ENCODE data around the gene ATP5ME.

DNA sequence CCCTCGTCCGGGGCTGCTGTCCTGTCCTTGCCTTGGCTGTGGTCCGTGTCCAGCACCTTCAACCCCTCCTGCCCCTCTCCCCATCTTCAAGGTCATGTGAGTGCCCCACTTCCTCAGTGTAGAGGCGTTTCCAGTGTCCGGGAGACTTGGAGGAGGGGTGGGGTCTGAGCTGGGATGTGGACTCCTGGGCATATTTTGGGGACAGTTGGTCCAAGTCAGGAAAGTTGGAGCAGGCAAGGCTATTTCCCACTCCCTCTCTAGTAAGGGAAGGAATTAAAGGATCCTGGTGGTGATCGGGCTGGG lies 34.5 kb upstream of the ATP5ME start:
- TF ChIP-seq, protein P1, sequence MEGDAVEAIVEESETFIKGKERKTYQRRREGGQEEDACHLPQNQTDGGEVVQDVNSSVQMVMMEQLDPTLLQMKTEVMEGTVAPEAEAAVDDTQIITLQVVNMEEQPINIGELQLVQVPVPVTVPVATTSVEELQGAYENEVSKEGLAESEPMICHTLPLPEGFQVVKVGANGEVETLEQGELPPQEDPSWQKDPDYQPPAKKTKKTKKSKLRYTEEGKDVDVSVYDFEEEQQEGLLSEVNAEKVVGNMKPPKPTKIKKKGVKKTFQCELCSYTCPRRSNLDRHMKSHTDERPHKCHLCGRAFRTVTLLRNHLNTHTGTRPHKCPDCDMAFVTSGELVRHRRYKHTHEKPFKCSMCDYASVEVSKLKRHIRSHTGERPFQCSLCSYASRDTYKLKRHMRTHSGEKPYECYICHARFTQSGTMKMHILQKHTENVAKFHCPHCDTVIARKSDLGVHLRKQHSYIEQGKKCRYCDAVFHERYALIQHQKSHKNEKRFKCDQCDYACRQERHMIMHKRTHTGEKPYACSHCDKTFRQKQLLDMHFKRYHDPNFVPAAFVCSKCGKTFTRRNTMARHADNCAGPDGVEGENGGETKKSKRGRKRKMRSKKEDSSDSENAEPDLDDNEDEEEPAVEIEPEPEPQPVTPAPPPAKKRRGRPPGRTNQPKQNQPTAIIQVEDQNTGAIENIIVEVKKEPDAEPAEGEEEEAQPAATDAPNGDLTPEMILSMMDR (IDR thresholded peaks at IDR 0.05; ENCODE audit: borderline replicate concordance, extremely low read depth, low read length, poor library complexity, severe bottlenecking), result no peak
- TF ChIP-seq EZH2 (IDR thresholded peaks at IDR 0.05; ENCODE audit: borderline replicate concordance, low read depth, low read length, severe bottlenecking), result no peak

Data from DND-41 (cell line).